NCI-H2107 treated with DMSO at 0.1 percent for 48 hours (cell line): ENCODE data around the gene MYL5.
"Not testable (repeated sequence)": the region's sequence is repeated elsewhere in the genome, so short reads cannot be mapped to it uniquely, and the experiment has no call there.

Experiments used
- DNase-seq: peaks from one replicate; lab custom pipeline; 2025; ENCODE audit not compliant: unreplicated experiment; lab: John Stamatoyannopoulos, UW

The MYL5 gene

GRCh38 chr4:704971-705277, 30.6 kb downstream of the MYL5 start:
- no peak for DNase-seq

GRCh38 chr4:705278-706082, 31.1 kb downstream of the MYL5 start, which contains the start of gene PCGF3:
TSS of gene PCGF3 (plus strand) at chr4:705832. CDS start at chr4:733681, 27,849 bp downstream.
- peak; percentile 21 for DNase-seq

- not testable (repeated sequence) for DNase-seq
Measured at GRCh38 chr4:706083-706633, 31.8 kb downstream of the MYL5 start.

- no peak for DNase-seq
Measured at GRCh38 chr4:706834-707598, 32.7 kb downstream of the MYL5 start.

GRCh38 chr4:707929-708630, 33.7 kb downstream of the MYL5 start:
- no peak for DNase-seq

GRCh38 chr4:708631-708933, 34.2 kb downstream of the MYL5 start:
- no peak for DNase-seq

- DNase-seq, result no peak
Measured at GRCh38 chr4:709348-709747, 35.0 kb downstream of the MYL5 start.

- no peak for DNase-seq
Measured at GRCh38 chr4:710116-710515, 35.8 kb downstream of the MYL5 start.

GRCh38 chr4:710916-711315, 36.6 kb downstream of the MYL5 start:
- no peak for DNase-seq

GRCh38 chr4:712093-712492, 37.8 kb downstream of the MYL5 start:
- DNase-seq, result no peak

- no peak for DNase-seq
Measured at GRCh38 chr4:712916-713632, 38.7 kb downstream of the MYL5 start.

- no peak for DNase-seq
Measured at GRCh38 chr4:714087-714486, 39.7 kb downstream of the MYL5 start.

GRCh38 chr4:717601-718320, 43.4 kb downstream of the MYL5 start:
- no peak for DNase-seq

GRCh38 chr4:718460-718859, 44.1 kb downstream of the MYL5 start:
- no peak for DNase-seq

- DNase-seq, result no peak
Measured at GRCh38 chr4:720111-720860, 45.9 kb downstream of the MYL5 start.

GRCh38 chr4:721261-722168, 47.2 kb downstream of the MYL5 start:
- DNase-seq, result no peak

GRCh38 chr4:722169-722725, 47.9 kb downstream of the MYL5 start:
- no peak for DNase-seq

- DNase-seq, result no peak
Measured at GRCh38 chr4:722851-723360, 48.6 kb downstream of the MYL5 start.
